Brain microvascular endothelial cell (primary cell): ENCODE data around the gene PPM1F.
"Not testable (repeated sequence)": the region's sequence is repeated elsewhere in the genome, so short reads cannot be mapped to it uniquely, and the experiment has no call there.

ENCODE experiments used
- DNase-seq: peaks from one replicate; pipeline ENCODE4 v3.0.0-alpha.2; 2020
- H3K27ac ChIP-seq: fragments of 250-450 bp; sonication (Bioruptor Pico); 2 replicates; pipeline ENCODE4 v1.5.1; 2020; ENCODE audit warnings: mild to moderate bottlenecking, moderate library complexity
- H3K27me3 ChIP-seq: fragments of 250-450 bp; sonication (Bioruptor Pico); replicated peaks from 2 replicates; pipeline ENCODE4 v1.5.1; 2020; ENCODE audit warnings: mild to moderate bottlenecking
- H3K36me3 ChIP-seq: fragments of 250-450 bp; sonication (Bioruptor Pico); replicated peaks from 2 replicates; pipeline ENCODE4 v1.5.1; 2020; ENCODE audit warnings: mild to moderate bottlenecking
- H3K4me3 ChIP-seq: 2 replicates; pipeline ENCODE4 v1.5.1; 2011; ENCODE audit warnings: low read depth, mild to moderate bottlenecking, control low read depth, low read length, moderate library complexity
- CTCF ChIP-seq: IDR thresholded peaks from 2 replicates; pipeline ENCODE4 v1.5.1; 2011; ENCODE audit warnings: low read depth, mild to moderate bottlenecking, moderate library complexity, low read length, control low read depth, inconsistent platforms; ENCODE audit errors: missing control alignments
- in situ Hi-C: cut with HindIII; loops from 2 replicates; pipeline ENCODE4 v1.10.0; 2017; ENCODE audit warnings: low sequenced_read_pairs, low pct_ligation_motif_present

The PPM1F gene

GRCh38 chr22:21944871-21945270 is 7.8 kb downstream of the PPM1F start:
- no peak for DNase-seq
- TF ChIP-seq CTCF, result no peak
- no peaks in the 10 kb centered on the region for H3K27me3 ChIP-seq
- H3K27ac ChIP-seq, result no peak overlapping the region
- H3K4me3 ChIP-seq, result no peak overlapping the region
- in situ Hi-C loops, result loop anchor here (25.0 kb wide), 1 partner anchor 233 kb away; no protein-coding TSS in a partner anchor
- H3K36me3 ChIP-seq, result peaks cover 25% of the 10 kb centered on the region

- no peak for TF ChIP-seq CTCF
- in situ Hi-C loops, result loop anchor here (25.0 kb wide), 1 partner anchor 232 kb away; no protein-coding TSS in a partner anchor
- H3K36me3 ChIP-seq, result peaks cover 25% of the 10 kb centered on the region
- H3K4me3 ChIP-seq, result no peak overlapping the region
- no peaks in the 10 kb centered on the region for H3K27me3 ChIP-seq
- H3K27ac ChIP-seq, result peak overlapping the region; percentile 73
- no peak for DNase-seq
Measured at GRCh38 chr22:21943571-21944448, 8.8 kb downstream of the PPM1F start.

GRCh38 chr22:21942407-21943343 is 10.0 kb downstream of the PPM1F start:
- in situ Hi-C loops, result loop anchor here (25.0 kb wide), 1 partner anchor 230 kb away; no protein-coding TSS in a partner anchor

GRCh38 chr22:21941921-21942320 is 10.7 kb downstream of the PPM1F start:
- peak overlapping the region; percentile 73 for H3K27ac ChIP-seq
- TF ChIP-seq CTCF, result no peak
- DNase-seq, result no peak
- peaks cover 30% of the 10 kb centered on the region for H3K36me3 ChIP-seq
- H3K27me3 ChIP-seq, result no peaks in the 10 kb centered on the region
- H3K4me3 ChIP-seq, result no peak overlapping the region
- in situ Hi-C loops, result loop anchor here (25.0 kb wide), 1 partner anchor 230 kb away; no protein-coding TSS in a partner anchor

More at GRCh38 chr22:21942407-21943343, 10.0 kb downstream of the PPM1F start:
- Histone ChIP-seq H3K27me3 (no peaks in the 10 kb centered on the region), H3K27ac (peak overlapping the region; percentile 73), H3K4me3 (no peak overlapping the region), H3K36me3 (peaks cover 25% of the 10 kb centered on the region)
- peak; percentile 77 for DNase-seq
- TF ChIP-seq CTCF, result no peak

GRCh38 chr22:21940521-21940920 is 12.1 kb downstream of the PPM1F start:
- no peak overlapping the region for H3K27ac ChIP-seq
- H3K4me3 ChIP-seq, result no peak overlapping the region
- DNase-seq, result no peak
- no peaks in the 10 kb centered on the region for H3K27me3 ChIP-seq
- in situ Hi-C loops, result loop anchor here (25.0 kb wide), 1 partner anchor 228 kb away; no protein-coding TSS in a partner anchor
- no peak for TF ChIP-seq CTCF
- H3K36me3 ChIP-seq, result peaks cover 25% of the 10 kb centered on the region

- not testable (repeated sequence) for DNase-seq, H3K27me3 ChIP-seq, H3K27ac ChIP-seq, H3K4me3 ChIP-seq
- in situ Hi-C loops, result loop anchor here (25.0 kb wide), 1 partner anchor 228 kb away; no protein-coding TSS in a partner anchor
- H3K36me3 ChIP-seq, result peaks cover 19% of the 10 kb centered on the region
Measured at GRCh38 chr22:21939935-21940334, 12.7 kb downstream of the PPM1F start.
